CD4-positive, alpha-beta T cell (primary cell): ENCODE data around the gene ZNF385B. TPM values are rescaled to one million over a fixed set of nuclear protein-coding genes. Genes with fewer than 3 reads are reported as not detected.

Source experiments
- ATAC-seq: fragments of 200-7000 bp; cut with Tn5 transposase; one replicate; pipeline ENCODE4 v1.10.0; 2022; ENCODE audit warnings: mild to moderate bottlenecking; ENCODE audit not compliant: poor library complexity
- CTCF ChIA-PET: fragments of 350-600 bp; sonication (Branson Sonifier 250); formaldehyde crosslinking; loops from one replicate; lab custom pipeline; 2021; ENCODE audit warnings: antibody characterized with exemption, inconsistent platforms; lab: Charles Lee
- POLR2A ChIA-PET: fragments of 350-600 bp; sonication (Branson Sonifier 250); formaldehyde crosslinking; loops from one replicate; lab custom pipeline; 2021; ENCODE audit warnings: antibody characterized with exemption, inconsistent platforms; lab: Charles Lee
- DNase-seq, 14 experiments: peaks; one replicate each; pipeline ENCODE4 v3.0.0-alpha.2; 2013 to 2020; ENCODE audit warnings: mixed read lengths in 2 of 14
- H3K27ac ChIP-seq, 2 donors: one replicate each; pipeline versions ENCODE4 v1.5.1 to v1.7.0; 2013; ENCODE audit warnings: low read length in 2 of 2, low read depth in 1 of 2, mild to moderate bottlenecking in 1 of 2
- H3K27me3 ChIP-seq, 2 experiments: 1 replicate in 1 of 2; 2 replicates in 1 of 2; pipeline versions ENCODE4 v1.6.1 to v1.7.0; 2013; ENCODE audit warnings: low read length in 2 of 2, control low read depth in 1 of 2, mild to moderate bottlenecking in 1 of 2, moderate library complexity in 1 of 2; ENCODE audit not compliant: insufficient read depth in 2 of 2, control insufficient read depth in 1 of 2
- H3K36me3 ChIP-seq: one replicate; pipeline ENCODE4 v1.6.1; 2013; ENCODE audit warnings: low read length, control low read depth; ENCODE audit not compliant: insufficient read depth
- H3K4me1 ChIP-seq: one replicate; pipeline ENCODE4 v1.6.1; 2013; ENCODE audit warnings: low read length, control low read depth; ENCODE audit not compliant: insufficient read depth
- H3K4me3 ChIP-seq: one replicate; pipeline ENCODE4 v1.5.1; 2013; ENCODE audit warnings: mild to moderate bottlenecking, low read length, moderate library complexity
- H3K9me3 ChIP-seq, 2 experiments: 1 replicate in 1 of 2; 2 replicates in 1 of 2; pipeline versions ENCODE4 v1.6.1 to v1.7.0; 2013; ENCODE audit warnings: low read length in 2 of 2, mild to moderate bottlenecking in 2 of 2, control low read depth in 1 of 2, moderate library complexity in 1 of 2; ENCODE audit not compliant: control insufficient read depth in 1 of 2, insufficient read depth in 1 of 2
- H3K27ac Mint-ChIP-seq: one replicate; pipeline ENCODE4 v1.8.0; 2020; ENCODE audit warnings: mixed read lengths
- H3K27me3 Mint-ChIP-seq: one replicate; pipeline ENCODE4 v1.8.0; 2021; ENCODE audit warnings: mixed read lengths
- H3K36me3 Mint-ChIP-seq: one replicate; pipeline ENCODE4 v1.8.0; 2021; ENCODE audit warnings: low read depth, mixed read lengths
- H3K4me1 Mint-ChIP-seq: one replicate; pipeline ENCODE4 v1.8.0; 2021; ENCODE audit warnings: low read depth, mixed read lengths
- H3K4me3 Mint-ChIP-seq: one replicate; pipeline ENCODE4 v1.8.0; 2020; ENCODE audit warnings: mild to moderate bottlenecking, mixed read lengths
- H3K9me3 Mint-ChIP-seq: one replicate; pipeline ENCODE4 v1.8.0; 2020; ENCODE audit warnings: mixed read lengths
- intact Hi-C, 2 experiments: fragments of 100-400 bp; cut with DNase I in 1 of 2; cut with micrococcal nuclease in 1 of 2; formaldehyde crosslinking; loops; one replicate each; pipeline versions ENCODE4 v1.15.1 to v1.9.0; 2023 to 2025; cut with DNase I, micrococcal nuclease
- total RNA-seq, 174 experiments: library from RNA in 2 of 174; stranded (reverse) in 2 of 174; gene quantifications; one replicate each; pipeline ENCODE4 v1.2.3 and lab custom pipeline; 2021 to 2026
- TF ChIP-seq, protein P1 (sequence below): fragments of 200-600 bp; IDR thresholded peaks from one replicate; pipeline ENCODE4 v1.8.0; 2022; ENCODE audit warnings: antibody characterized with exemption, mild to moderate bottlenecking

ZNF385B gene
- total RNA-seq, 2 experiments from 2014 or later: not detected

DNA sequence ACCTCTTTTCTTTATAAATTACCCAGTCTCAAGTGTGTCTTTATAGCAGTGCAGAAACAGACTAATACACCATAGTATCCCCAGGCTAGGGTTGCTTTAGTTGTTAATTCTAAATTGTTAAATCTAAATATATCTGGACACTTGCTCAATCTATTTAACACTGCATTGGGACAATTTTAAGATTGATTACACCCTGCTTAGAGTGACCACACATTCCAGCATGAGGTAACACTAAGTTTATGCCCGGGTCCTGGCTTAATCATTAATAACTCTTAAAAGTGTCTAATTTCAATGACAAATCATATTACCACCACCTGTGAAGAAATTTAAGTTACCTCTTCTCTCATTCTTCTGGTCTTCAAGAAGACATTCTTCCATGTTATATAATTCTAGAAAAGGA lies 131.4 kb downstream of the ZNF385B start:
- intact Hi-C loops: no loop called here
- Histone ChIP-seq H3K27ac (no peak overlapping the region), H3K27me3 (peaks cover 0 to 3% of the 10 kb centered on the region in 2 experiments), H3K9me3 (no peaks in the 10 kb centered on the region), H3K4me1 (no peaks in the 10 kb centered on the region), H3K4me3 (no peak overlapping the region), H3K36me3 (no peaks in the 10 kb centered on the region)
- no peak overlapping the region for H3K27ac Mint-ChIP-seq
- no peaks in the 10 kb centered on the region for H3K27me3 Mint-ChIP-seq
- no peaks in the 10 kb centered on the region for H3K9me3 Mint-ChIP-seq
- ATAC-seq: no peak
- TF ChIP-seq, protein P1, sequence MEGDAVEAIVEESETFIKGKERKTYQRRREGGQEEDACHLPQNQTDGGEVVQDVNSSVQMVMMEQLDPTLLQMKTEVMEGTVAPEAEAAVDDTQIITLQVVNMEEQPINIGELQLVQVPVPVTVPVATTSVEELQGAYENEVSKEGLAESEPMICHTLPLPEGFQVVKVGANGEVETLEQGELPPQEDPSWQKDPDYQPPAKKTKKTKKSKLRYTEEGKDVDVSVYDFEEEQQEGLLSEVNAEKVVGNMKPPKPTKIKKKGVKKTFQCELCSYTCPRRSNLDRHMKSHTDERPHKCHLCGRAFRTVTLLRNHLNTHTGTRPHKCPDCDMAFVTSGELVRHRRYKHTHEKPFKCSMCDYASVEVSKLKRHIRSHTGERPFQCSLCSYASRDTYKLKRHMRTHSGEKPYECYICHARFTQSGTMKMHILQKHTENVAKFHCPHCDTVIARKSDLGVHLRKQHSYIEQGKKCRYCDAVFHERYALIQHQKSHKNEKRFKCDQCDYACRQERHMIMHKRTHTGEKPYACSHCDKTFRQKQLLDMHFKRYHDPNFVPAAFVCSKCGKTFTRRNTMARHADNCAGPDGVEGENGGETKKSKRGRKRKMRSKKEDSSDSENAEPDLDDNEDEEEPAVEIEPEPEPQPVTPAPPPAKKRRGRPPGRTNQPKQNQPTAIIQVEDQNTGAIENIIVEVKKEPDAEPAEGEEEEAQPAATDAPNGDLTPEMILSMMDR: no peak
- ChIA-PET POLR2A (no interaction called here), CTCF (no interaction called here)
- no peak for DNase-seq
- H3K4me3 Mint-ChIP-seq: no peak overlapping the region
- H3K36me3 Mint-ChIP-seq: no peaks in the 10 kb centered on the region
- H3K4me1 Mint-ChIP-seq: no peaks in the 10 kb centered on the region

DNA sequence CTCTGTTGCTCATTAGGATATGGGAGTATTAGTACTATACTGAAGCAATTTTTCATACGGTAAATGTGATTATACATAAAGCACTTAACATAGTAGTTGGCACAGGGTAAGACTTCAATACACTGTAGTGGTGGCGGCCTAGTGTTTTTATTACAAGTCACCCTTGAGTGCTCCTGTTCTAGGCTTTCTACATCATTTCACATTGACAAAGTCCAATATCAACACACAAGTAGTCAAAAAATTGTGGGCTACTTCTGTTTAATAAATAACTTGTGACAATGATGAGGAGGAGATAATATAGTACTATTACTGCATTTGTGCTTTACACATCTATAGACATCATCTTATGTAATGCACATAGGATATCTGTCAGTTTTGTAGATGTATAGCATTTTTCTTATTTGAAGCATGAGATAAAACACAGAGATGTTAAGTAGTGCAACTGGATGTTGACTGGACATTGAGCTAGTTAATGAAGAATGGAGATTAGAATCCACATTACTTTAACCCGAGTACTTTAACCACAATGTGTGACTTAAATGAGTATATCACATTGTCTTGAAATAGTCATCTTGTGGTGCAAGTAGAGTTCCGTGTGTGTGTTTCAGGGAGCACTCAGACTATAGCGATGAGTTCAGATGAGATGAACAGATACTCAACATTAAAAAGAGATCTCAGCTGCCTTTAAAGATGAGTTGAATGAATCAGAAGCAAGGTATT lies 134.8 kb downstream of the ZNF385B start:
- ChIA-PET POLR2A (no interaction called here), CTCF (no interaction called here)
- no peaks in the 10 kb centered on the region for H3K9me3 ChIP-seq

DNA sequence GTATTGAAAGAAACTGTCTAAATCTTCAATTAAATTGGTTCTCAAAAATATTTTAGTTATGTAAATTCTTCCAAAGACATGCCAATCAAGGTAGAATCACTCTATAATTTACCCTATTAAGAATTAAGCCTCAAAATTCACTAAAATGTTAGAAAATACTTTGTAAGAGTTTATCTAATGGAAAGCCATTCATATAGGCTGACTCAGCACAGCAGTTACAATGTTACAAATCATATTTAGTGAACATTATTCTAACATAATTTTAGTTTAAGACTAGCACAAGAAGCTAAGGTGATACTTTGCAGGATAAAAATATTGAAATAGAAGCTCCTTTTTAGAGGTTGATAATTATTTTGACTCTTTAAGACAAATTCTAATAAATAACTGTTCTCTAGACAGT lies 137.0 kb downstream of the ZNF385B start:
- DNase-seq (no peak), ATAC-seq (no peak)
- POLR2A ChIA-PET: no interaction called here
- no peak overlapping the region for H3K4me3 Mint-ChIP-seq
- Histone ChIP-seq H3K4me3 (no peak overlapping the region), H3K36me3 (no peaks in the 10 kb centered on the region), H3K9me3 (no peaks in the 10 kb centered on the region), H3K27me3 (no peaks in the 10 kb centered on the region), H3K27ac (no peak overlapping the region), H3K4me1 (no peaks in the 10 kb centered on the region)
- no peak overlapping the region for H3K27ac Mint-ChIP-seq
- no peaks in the 10 kb centered on the region for H3K4me1 Mint-ChIP-seq
- intact Hi-C loops: no loop called here
- H3K9me3 Mint-ChIP-seq: no peaks in the 10 kb centered on the region
- TF ChIP-seq, protein P1: no peak
- H3K27me3 Mint-ChIP-seq: no peaks in the 10 kb centered on the region
- CTCF ChIA-PET: no interaction called here
- H3K36me3 Mint-ChIP-seq: no peaks in the 10 kb centered on the region

More for the DNA sequence above, 134.8 kb downstream of the ZNF385B start:
- intact Hi-C loops: no loop called here
- no peak for DNase-seq
- Mint-ChIP-seq H3K4me1 (no peaks in the 10 kb centered on the region), H3K36me3 (no peaks in the 10 kb centered on the region), H3K4me3 (no peak overlapping the region), H3K27me3 (no peaks in the 10 kb centered on the region), H3K9me3 (no peaks in the 10 kb centered on the region), H3K27ac (no peak overlapping the region)
- Histone ChIP-seq H3K27ac (no peak overlapping the region), H3K4me1 (no peaks in the 10 kb centered on the region), H3K27me3 (peaks cover 0 to 2% of the 10 kb centered on the region in 2 experiments), H3K36me3 (no peaks in the 10 kb centered on the region), H3K4me3 (no peak overlapping the region)
- TF ChIP-seq, protein P1: no peak
- no peak for ATAC-seq
